Lower leg skin (tissue), 3 donors: ENCODE measurements around the gene TSKU.

Experiments
- POLR2A ChIP-seq, 2 donors: fragments of 450-650 bp; IDR thresholded peaks; one replicate each; pipeline ENCODE4 v1.6.1; 2016 to 2017; ENCODE audit warnings: antibody characterized with exemption in 2 of 2, mild to moderate bottlenecking in 1 of 2, moderate library complexity in 1 of 2
- TF ChIP-seq, protein P1 (sequence below), 3 donors: fragments of 450-650 bp; IDR thresholded peaks; one replicate each; pipeline ENCODE4 v1.5.1; 2016; ENCODE audit warnings: antibody characterized with exemption in 3 of 3, mild to moderate bottlenecking in 3 of 3, moderate library complexity in 2 of 3

DNA sequence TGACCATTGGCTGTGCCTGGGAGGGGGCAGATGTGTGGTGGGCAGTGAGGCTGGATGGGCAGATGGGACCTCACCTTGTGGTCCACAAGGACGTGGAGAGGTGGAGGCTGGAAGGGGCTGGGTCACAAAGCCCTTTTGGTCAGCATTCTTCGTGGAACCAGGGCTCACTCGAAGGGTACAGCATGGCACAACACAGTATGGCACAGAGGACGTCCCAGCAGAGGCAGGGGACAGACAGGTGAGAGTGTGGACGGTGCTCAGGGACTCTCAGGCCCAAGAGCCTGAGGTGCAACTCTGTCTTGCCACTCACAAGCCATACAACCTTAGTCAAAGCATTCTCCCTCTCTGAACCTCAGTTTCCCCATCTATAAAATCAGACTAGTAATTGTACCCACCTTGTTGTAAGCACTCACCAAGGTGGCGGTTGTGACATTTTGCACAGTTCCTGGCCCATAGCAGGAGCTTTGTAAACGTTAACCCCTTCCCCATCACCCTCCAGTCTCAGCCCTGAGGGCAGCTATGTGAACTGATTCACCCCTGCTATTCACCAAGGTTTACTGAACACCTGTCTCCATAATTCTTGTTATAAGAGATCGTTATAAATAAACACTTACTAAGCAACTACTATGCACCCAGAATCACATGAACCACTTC, 11.6 kb upstream of the TSKU start:
- TF ChIP-seq POLR2A (IDR thresholded peaks at IDR 0.05): no peak
- TF ChIP-seq, protein P1, sequence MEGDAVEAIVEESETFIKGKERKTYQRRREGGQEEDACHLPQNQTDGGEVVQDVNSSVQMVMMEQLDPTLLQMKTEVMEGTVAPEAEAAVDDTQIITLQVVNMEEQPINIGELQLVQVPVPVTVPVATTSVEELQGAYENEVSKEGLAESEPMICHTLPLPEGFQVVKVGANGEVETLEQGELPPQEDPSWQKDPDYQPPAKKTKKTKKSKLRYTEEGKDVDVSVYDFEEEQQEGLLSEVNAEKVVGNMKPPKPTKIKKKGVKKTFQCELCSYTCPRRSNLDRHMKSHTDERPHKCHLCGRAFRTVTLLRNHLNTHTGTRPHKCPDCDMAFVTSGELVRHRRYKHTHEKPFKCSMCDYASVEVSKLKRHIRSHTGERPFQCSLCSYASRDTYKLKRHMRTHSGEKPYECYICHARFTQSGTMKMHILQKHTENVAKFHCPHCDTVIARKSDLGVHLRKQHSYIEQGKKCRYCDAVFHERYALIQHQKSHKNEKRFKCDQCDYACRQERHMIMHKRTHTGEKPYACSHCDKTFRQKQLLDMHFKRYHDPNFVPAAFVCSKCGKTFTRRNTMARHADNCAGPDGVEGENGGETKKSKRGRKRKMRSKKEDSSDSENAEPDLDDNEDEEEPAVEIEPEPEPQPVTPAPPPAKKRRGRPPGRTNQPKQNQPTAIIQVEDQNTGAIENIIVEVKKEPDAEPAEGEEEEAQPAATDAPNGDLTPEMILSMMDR (IDR thresholded peaks at IDR 0.05): no peak
